Dermis microvascular lymphatic vessel endothelial cell (primary cell): ENCODE data around the gene LSAMP. TPM values are rescaled to one million over a fixed set of nuclear protein-coding genes. Genes with fewer than 3 reads are reported as not detected.

Experiments
- DNase-seq, 2 donors: peaks; one replicate each; pipeline versions ENCODE4 v3.0.0 to v3.0.0-alpha.2; 2010; ENCODE audit warnings: low read depth in 2 of 2
- total RNA-seq: library from RNA; depleted of rRNA; stranded (reverse); fragments of >200 nt; gene quantifications from 2 replicates; pipeline ENCODE4 v1.2.1, GENCODE V29; 2014

The LSAMP gene
- total RNA-seq, 1 donor from 2014 or later = not detected

DNA sequence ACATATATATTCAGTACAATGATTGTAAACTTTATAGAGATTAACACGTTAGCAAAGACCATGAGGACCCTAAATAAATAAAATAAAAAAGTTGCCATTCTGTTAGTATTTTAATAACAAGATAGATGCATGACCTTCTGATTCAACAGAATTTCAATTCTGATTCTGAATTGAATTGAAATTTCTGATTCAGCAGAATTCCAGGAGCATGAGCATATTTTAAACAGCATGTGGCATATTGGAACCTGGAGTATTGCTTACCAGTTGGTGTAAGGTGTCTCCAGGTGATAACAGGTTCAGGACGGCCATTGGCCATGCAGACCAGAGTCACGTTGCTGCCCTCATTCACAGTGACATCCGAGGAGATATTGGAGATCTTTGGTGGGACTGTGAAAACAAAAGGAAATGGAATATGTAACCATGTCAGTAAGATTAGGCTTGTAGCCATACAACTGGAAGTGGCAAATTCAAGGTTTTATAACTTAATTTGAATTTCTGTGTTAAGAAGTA lies 426.0 kb downstream of the LSAMP start:
- no peak for DNase-seq

GRCh38 chr3:116018646-116019045 lies 426.6 kb downstream of the LSAMP start:
- no peak for DNase-seq

- no peak for DNase-seq
Measured at GRCh38 chr3:116015931-116016330, 429.4 kb downstream of the LSAMP start.

DNA sequence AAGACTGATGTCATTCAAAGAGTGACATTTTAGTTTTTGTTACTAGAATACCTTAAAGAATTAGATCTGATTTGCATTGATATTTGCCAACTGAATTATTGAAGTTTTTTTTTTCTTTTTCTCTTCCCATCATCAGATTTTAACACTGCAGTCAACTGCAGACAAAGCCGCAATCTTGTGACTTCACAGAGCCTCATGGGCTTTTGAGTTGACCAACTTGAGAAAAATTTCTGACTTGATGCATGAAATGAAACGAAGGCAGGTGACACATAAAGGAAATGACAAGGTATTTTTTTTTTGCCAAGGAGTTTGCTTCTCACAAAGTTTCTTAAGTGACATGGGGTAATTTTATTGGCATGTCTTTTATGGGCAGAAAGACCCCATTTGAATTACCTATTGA lies 438.3 kb downstream of the LSAMP start:
- no peak for DNase-seq

- no peak for DNase-seq
Measured at GRCh38 chr3:116005404-116005803, 439.9 kb downstream of the LSAMP start.

- DNase-seq = no peak
Measured at GRCh38 chr3:116002235-116002634, 443.1 kb downstream of the LSAMP start.

DNA sequence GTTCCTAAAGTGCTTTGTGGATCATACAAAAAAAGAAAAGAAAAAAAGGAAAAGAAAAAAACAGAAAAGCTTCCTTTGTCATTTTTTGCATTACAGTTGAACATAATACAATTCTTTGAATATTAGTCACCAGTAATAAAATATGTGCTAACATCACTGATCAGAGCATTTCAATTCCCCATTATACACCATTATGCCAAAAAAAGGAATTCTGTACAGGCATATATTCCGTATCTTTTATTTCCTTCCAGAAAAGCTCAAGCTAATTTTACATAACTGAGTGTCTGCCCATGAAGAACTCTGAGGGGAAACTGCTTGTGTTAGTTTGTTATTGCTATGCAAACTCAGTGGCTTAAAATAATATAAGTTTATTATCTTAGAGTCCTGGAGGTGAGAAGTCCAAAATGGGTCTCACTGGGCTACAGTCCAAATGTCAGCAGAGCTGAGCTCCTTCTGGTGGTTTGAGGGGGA lies 444.1 kb downstream of the LSAMP start:
- DNase-seq = no peak

DNA sequence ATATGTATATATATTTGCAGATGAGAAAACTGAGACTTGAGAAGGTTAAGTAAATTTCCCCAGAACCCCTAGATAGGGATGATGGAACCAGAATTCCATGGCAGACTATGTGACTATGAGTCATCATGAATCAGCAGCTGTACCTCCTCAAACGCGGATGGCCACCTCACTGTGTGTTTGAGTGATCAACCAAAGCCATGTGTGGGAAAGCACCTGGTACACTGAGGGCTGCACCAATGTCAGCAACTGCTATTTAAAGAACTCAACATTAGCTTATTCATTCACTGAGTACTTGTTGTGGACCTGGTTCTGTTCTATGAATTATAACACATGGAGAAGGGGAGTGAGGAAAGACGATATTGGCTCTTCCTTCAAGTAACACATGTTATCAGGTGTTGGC lies 445.0 kb downstream of the LSAMP start:
- DNase-seq = no peak

GRCh38 chr3:115999613-116000012 lies 445.7 kb downstream of the LSAMP start:
- DNase-seq = no peak

GRCh38 chr3:115999001-115999585 lies 446.2 kb downstream of the LSAMP start:
- no peak for DNase-seq

DNA sequence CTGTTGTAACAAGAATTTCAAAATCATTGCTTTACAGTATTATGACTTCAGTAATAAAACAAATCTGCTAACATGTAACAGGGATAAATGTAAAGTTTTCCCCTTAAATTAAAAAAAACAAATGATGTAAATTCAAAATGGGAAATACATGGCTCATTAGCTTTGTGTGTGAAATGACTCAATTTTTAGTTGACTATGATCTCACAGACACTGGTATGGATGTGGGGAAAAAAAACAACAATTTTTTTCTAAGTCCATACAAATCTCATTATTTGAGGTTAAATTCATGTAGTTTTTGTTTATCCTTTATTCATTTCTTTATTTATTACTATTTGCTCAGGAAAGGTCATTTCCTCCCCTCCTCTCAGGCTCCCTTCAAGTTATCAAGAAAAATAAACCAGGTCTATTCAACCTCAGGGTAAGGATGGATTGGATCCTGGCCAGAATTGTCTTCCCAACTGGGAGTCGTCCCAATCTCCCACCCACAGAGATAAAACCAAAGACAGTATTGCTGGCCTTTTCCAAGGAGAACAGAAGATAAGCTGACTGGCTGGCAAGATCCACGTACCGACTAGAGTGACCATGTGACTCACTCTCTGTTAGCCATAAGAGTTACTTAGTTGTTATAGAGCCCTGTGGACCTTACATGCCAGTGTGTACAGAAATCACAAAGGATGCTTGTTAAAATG lies 448.7 kb downstream of the LSAMP start:
- DNase-seq = no peak

DNA sequence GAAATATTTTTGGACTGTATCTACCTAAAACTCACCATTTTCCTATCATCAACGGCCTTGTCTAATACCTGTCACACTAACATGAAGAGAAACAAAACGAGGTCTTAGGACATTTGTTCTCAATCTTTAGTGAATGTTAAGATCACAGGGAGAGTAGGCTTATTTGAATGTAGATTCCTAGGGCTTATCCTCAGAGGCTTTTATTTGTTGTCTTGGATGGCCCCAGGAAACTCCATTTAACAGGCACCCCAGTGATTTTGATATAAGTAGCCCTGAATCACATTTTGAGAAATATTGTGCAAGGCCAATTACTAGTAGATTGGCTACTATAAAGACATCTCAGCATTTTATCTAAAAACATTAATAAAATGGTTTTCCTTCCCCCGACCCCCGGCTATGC lies 454.6 kb downstream of the LSAMP start:
- DNase-seq = no peak

DNA sequence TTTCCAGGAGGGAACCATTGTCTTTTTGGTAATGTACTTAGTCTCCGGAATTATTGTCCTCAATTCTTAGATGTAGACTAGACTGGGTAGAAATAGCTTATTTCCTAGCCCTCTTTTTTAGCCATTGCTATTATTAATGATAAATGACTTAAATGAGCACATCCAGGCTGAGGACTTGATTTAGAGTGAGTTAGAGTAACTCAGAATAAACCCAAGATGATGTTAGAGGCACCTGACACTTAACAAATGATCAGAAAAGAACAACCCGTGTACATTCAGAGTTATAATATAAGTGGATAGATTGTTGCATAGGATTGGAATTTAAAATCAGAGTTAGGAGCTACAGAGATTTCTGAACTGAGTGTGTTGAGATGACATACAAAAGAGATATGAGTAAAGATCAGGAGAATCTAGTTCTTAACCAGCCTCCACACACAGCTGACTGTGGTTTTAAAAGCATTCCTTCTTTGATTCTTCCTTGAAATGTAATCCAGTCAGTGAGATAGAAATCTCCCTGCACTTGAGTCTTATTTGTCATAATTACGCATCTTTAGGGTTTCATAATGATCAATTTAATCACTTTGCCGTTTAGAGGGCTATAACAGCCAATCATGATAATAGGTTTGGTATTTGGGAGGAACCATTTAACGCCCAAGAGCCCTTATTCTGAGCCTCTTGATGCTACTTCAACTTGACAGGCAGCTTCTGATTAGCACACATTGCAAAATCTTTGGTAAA lies 455.4 kb downstream of the LSAMP start:
- no peak for DNase-seq

- no peak for DNase-seq
Measured at GRCh38 chr3:115986555-115987207, 458.6 kb downstream of the LSAMP start.

- no peak for DNase-seq
Measured at GRCh38 chr3:115982629-115983028, 462.7 kb downstream of the LSAMP start.

DNA sequence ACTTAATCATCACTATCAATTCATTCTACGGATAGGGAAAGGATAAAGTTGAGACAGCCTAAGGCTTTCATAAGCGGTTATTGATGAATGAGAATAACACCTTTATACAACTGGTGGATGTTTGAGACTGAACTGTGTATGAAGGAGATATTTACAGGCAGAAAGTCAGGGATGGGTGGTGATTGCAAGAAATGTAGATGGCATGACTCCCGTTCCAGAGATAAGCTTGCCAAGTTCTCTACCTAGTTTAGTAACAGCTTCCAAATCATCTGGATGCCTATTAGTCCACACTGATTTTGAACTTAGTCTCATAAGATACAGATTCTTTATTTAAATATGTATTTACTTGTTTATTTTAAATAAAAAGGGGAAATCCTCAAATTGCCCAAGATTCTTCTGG lies 463.2 kb downstream of the LSAMP start:
- DNase-seq = no peak

- no peak for DNase-seq
Measured at GRCh38 chr3:115980709-115981108, 464.6 kb downstream of the LSAMP start.

GRCh38 chr3:115977866-115978265 lies 467.4 kb downstream of the LSAMP start:
- no peak for DNase-seq

DNA sequence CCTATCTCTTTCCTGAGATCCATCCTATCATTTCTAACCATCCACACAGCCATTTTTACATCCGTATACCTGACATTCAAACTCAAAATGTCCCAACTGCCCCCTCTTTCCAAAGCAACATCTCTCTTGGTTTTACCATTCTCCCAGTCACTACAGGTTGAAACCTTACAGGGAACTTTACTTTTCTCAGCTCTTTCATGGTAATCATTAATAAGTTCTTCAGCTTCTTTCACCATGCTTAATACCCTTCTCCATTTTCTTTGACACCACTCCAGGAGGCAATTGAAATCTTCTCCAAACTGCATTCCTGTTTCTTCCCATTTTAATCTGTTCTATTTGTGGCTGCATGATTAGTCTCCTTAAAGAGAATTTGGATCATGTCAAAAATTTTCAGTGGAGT lies 469.5 kb downstream of the LSAMP start:
- no peak for DNase-seq

DNA sequence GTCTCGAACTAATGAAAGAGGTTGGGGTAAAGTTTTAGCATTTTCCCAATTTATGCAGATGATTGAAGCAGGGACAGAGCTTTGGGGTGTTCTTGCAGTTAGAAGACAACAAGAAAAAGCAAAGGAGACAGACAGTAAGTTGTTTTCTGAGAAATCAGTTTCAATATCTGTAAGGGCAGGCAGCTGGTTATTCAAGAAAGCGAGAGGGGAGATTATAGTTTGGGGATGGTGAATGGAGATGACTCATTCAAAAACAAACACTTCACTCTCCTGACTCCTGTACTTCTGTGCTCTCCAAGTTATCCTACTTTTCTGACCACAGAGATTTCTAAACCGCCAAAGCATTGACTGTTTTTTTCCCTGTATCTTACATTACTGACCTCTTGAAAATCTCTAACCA lies 469.9 kb downstream of the LSAMP start:
- no peak for DNase-seq

DNA sequence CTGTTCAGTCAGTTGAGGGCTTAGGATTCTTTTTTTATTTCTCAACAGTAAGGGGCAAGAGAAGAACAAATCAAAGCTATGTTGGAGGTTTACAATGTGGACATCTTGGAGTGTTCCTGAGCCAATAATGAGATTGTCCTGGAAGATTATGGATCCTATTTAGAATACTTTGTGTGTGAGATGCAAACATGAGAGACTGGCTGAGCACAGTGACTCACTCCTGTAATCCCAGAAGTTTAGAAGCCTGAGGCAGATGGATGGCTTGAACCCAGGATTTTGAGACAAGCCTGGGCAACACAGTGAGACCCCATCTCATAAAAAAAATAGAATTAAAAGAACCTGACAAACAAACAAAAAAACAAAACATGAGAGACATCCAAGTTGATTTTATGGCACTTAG lies 470.3 kb downstream of the LSAMP start:
- no peak for DNase-seq

GRCh38 chr3:115968871-115969270 lies 476.4 kb downstream of the LSAMP start:
- DNase-seq = no peak
